ENCODE measurements around the gene PSMC3IP.
"Not testable (repeated sequence)": the region's sequence is repeated elsewhere in the genome, so short reads cannot be mapped to it uniquely, and the experiment has no call there.

DNA sequence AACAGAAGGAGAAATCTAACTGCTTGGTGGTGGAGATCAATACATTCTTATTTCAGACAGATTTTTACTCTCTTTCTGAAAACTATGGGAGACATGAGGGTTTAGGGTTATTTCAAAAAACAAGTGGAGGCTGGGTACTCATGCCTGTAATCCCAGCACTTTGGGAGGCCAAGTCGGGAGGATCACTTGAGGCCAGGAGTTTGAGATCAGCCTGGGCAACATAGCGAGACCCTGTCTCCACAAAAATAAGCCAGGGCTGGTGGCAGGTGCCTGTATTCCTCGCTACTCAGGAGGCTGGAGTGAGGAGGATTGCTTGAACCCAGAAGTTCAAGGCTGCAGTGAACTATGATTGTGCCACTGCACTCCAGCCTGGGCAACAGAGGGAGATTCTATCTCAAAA, 44.5 kb upstream of the PSMC3IP start:
- TF ChIP-seq POLR2A (IDR thresholded peaks at IDR 0.05), result not testable (repeated sequence)
- TF ChIP-seq, protein P1, sequence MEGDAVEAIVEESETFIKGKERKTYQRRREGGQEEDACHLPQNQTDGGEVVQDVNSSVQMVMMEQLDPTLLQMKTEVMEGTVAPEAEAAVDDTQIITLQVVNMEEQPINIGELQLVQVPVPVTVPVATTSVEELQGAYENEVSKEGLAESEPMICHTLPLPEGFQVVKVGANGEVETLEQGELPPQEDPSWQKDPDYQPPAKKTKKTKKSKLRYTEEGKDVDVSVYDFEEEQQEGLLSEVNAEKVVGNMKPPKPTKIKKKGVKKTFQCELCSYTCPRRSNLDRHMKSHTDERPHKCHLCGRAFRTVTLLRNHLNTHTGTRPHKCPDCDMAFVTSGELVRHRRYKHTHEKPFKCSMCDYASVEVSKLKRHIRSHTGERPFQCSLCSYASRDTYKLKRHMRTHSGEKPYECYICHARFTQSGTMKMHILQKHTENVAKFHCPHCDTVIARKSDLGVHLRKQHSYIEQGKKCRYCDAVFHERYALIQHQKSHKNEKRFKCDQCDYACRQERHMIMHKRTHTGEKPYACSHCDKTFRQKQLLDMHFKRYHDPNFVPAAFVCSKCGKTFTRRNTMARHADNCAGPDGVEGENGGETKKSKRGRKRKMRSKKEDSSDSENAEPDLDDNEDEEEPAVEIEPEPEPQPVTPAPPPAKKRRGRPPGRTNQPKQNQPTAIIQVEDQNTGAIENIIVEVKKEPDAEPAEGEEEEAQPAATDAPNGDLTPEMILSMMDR (IDR thresholded peaks at IDR 0.05), result not testable (repeated sequence)

Data from body of pancreas (tissue), 4 donors.